GM18868 (cell line): Measurements from ENCODE around the gene NRCAM.

Experiments
- ATAC-seq: cut with Tn5 transposase; IDR thresholded peaks from one replicate; pipeline ENCODE4 v1.9.1; 2021; ENCODE audit warnings: mild to moderate bottlenecking, moderate library complexity; ENCODE audit not compliant: unreplicated experiment

Gene NRCAM

DNA sequence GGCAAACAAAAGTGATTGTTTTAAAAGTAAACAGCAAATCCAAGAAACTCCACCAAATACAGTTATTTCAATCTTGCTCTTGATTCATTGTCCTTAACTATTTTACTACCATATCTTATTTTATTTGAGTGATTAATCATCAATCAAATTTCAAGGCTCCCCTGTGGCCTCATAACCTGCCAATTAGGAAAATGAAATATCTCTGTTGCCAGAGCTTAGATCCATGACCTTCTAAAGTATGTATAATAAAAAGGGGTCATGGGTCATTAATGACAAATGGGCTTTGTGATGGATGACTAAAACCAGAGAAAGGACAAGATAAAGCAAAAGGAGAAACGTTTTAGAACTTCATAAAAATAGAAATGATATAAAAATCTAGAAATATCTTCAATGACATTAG, 28.5 kb downstream of the NRCAM start:
- ATAC-seq = no peak

DNA sequence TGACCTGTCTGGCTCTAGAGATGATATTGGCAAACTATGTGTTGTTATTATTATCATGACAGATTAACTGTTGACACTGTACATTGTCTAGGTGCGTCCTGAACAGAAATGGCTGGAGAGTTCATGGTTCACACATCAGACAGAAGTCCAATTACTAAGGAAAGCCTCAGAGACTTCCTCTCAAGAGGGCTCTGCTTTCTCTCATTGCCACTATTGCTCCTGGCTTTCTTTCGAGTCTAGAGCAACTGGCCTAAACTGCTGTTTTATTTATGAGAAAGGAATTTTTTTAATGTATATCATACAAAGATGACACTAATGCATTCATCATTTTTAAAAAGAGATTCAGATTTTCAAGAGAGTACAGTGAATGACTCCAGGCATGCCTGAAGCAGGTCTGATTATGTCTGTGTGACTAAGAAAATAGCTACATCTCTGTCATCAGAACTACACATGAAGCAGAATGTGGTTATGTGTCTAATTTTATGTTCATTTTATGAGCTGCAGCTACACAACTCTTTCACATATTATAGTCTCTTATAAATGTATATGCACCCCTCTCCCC, 30.4 kb downstream of the NRCAM start:
- ATAC-seq = no peak

DNA sequence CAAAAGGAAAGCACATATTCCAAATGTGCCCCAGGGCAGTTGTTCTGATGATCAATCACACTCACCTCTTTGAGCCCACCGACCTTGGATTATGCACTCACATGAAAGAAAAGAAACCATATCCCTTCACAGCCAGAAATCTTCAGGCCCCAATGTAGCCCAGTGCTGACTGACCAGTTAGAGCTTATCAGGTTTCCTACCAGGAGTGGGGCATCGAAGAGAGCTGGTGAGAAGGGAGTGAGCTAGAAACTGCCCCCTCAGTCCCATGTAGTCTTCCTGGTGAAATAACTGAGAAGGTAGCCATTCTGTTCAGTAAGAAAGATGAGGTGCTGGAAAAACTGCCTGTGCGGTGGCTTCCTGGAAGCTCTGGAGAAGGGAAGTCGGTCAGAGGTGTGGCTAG, 32.2 kb downstream of the NRCAM start:
- no peak for ATAC-seq

DNA sequence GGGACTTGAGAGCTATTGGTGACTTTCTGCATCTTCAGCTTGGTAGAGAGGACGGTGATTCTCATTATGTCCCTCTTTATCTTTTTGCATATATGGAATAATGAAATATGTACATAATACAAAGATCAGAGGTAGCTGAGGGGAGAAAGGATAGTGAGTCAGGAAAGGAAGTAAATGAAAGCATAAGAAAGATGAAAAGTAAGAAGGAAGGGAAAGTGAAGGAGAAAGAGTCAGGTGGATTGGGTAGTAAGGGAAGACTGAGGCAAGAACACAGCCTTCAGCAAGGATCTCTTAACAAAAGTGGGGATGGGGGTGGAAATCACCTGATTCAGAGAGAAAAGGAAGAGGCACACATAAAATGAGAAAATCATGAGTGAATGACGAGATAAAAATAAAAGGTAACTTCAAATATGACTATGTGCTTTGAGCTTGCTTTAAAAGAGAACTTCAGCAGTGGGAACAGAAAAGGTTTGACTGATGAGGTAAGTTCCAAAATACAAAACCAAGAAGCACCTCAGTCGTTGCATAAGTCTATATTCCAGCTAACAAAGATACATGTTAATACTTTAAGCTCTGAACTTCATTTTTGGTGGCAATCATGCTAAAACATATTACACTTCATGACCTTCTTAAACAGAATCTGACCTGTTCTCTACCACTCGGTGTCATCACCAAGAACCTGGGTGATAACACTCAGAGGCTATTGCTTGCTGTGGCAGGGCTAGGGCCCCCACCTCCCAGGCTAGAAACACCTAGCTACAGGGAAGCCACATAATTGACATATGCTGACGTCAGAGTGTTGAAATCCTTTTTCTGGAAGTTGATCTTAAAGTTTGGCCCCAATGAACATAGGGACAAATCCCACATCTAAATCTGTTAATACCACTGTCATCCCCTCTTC, 32.9 kb downstream of the NRCAM start:
- ATAC-seq = peak; percentile 44

DNA sequence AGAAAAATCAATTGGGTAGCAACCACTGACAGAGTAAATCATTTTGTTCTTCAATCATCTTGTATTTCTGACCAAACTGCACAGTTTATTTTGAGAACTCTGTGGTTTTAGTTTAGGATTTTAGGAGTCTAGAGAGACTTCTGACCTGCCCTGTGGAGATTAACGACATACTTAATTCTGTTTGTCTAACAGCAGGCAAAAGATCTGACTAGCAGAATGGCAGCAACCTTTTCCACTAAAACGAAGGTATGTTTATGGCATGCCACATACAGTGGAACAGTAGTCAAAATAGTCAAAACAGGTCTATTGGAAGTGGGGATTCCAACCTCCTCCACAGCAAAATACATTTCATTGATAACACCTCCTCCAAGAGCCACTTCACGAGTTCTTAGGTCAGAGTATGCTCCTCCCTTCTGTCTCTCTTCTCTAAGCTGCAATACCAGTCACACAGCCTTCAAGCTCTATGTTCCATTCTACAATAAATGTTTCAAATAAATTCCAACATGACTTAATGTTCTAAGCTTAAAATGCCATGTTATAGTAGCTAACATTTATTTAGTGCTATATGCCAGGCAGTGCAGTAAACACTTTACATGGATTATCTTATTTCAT, 34.4 kb downstream of the NRCAM start:
- ATAC-seq = no peak

DNA sequence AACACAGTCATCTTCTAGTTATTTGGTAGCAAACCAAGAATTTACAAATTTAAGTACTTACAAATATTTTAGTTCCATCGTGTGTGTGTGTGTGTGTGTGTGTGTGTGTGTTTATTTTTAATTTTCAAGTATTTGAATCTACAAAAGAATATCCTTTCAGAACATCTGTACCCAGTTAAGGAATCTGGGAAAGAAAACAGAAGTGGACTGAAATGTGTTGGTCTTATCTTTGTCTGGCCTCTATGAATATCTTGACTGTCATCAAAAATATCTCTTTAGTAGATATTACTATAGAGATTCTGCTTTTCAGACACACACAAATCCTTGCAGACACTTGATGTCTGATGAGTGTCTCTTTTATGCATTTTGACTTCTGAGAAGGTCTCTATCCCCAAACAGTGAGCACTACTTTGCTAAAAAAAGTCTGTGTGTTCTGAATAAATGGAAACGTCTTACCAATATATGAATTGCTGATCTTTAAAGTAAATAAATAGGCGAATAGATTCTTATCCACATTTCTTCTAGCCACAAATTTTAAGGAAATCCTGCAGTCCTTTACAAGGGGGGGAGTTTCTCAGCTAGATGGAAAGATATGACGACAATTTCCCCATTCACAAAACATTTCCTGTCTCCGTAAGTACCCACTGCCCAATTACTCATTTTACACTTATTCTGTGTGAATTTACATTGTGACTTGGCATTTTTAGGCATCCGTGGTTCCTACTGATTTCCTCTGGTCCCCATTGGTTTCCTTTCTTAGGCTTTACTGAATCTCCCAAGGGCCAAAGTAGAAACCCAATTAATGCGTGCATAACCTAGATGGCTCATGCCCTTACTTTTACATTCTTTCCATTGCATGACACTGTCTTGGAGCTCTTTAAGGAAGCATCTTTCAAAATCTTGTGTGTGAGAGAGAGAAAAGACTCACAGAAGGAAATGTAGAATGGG, 36.0 kb downstream of the NRCAM start:
- ATAC-seq = no peak

DNA sequence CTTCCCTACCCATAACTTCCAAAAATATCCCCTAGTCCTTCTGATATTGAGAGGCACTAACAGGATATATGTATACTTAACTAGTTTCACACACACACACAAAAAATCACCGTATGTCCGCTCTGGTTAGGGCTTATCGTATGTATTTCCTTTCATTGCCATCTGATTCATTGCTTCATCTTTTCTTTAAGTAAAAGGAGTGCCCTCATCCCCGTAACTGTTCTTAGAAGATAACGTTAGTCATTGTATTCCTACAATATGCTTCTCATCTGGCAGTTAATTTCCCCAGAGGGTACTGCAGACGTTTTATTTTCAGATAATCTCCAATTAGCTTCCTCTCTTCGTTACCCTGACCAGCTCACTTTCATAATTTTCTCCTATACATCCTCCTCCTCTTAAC, 37.3 kb downstream of the NRCAM start:
- ATAC-seq = no peak

DNA sequence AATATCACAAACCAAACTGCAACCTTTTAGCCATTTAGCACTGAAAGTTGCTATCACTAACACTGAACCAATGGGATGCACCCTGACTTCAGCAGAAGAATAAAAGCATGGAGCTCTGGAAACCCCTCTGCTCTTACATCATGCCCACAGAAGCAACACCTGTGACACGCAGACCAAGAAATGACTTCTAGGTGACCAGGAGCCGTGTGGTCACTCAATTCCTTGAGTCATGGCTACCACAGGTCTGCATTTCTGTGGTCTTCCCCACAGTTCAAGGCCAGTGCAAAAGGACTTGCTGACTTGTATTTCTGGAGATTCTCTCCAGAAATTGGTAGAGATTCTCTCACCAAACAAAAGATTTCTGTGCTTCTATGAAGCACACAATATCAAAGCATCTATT, 38.3 kb downstream of the NRCAM start:
- no peak for ATAC-seq

DNA sequence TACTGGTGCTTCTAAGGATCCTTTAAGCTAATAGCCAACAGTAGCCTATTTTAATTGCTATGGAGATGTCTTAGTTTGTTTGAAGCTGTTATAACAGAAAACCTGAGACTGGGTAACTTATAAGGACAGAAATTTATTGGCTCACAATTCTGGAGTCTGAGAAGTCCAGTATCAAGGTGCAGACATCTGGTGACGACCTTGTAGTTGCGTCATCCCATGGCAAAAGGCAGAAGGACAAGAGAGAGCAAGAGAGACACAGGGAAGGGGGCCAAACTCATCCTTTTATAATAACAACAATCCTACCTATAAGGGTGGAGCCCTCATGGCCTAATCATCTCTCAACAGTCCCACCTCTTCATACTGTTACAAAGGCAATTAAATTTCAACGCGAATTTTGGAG, 39.1 kb downstream of the NRCAM start:
- no peak for ATAC-seq

DNA sequence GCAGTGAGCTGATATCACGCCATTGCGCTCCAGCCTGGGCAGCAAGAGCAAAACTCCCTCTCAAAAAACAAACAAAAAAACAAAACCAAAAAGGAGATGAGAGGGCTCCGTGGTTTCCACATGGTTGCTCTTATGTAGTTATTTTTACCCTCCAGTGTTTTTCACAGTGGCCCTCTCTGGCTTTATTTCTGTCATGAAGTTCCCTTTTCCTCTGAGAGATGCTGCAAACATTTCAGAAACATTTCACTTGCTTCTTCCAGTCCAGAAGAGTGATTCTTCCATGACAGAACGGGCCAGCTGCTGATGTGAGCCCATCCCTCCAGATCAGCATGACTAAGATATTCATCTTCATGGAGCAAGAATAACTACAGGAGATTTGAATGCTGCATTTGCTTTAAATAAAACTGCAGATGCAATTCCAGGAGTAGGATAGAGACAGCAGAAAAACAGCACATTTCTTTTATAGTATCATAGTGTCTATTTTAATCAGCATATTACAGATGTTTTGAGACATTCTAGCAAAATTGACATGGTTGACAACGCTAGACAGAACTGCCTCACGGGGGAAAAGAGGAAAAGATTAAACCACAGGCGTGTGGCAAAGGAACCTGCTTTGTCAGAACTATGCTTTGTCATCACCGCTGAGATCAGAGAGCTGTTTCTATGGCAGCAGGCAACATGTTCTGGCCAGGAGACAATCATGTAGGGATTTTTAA, 40.3 kb downstream of the NRCAM start:
- ATAC-seq = peak; percentile 85

DNA sequence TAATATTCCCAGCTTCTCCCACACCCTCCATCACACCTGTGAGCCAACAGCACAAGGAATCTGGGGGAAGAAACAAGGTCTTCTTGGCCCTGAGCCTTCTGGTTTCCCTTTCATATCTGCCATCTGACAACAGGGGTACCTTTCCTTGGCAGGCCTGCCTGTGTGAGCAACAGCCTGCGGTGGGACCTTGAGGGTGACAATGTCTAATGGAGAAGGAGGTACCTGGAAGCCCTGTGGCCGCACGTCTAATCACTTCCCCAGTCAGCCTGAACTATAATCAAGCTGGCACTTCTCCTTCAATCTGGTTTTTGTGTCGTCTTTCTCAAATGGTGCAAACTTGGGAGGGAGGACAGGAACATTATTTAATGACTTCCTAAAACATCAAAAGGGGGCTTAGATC, 41.2 kb downstream of the NRCAM start:
- no peak for ATAC-seq

DNA sequence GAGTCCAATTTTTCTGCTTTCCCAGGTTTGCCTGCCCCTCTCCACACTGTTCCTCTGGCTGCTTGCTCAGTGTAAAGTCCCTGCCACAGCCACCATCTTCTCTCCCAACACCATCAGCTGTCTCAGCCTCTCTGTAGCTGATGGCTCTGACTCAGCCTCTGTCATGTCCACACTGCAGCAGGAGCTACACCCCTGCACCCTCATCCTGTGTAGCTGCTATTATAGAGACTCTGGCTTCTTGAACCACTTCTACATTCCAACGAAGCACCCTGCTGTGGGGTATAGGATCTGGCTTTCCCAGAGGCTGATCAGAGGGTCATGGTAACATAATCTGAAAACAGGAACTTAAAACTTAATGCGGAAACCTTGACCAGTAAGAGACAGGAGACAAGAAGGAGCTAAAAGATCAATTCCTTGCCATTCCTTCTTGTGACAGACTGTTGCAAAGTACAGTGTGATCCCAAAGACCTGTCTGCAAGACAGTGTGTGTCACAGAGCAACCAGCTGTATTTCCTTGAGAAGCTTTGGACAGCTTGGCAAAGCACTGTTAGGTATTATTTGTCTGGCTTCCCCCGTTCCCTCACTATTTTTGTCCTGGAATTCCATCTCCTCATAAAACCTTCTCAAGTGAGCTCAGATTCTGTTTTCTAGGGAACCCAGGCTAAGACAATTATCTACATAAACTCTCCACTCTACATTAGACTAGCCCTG, 42.3 kb downstream of the NRCAM start:
- ATAC-seq = peak; percentile 25

DNA sequence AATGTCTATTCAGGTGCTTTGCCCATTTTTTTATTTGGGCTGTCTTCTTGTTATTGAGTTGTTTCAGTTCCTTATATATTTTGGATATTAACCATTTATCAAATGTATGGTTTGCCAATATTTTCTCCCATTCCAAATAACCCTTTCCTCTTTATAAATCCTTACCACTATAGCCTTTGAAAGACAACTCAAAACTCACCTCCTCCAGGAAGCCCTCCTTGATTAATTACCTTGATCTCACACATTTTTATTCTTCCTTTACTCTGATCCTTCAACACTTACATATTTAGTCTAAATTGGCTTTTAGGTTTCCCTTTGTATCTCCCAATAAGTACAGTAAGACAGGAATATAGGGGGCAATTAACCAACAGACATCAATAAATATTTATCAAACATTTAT, 42.9 kb downstream of the NRCAM start:
- ATAC-seq = no peak

DNA sequence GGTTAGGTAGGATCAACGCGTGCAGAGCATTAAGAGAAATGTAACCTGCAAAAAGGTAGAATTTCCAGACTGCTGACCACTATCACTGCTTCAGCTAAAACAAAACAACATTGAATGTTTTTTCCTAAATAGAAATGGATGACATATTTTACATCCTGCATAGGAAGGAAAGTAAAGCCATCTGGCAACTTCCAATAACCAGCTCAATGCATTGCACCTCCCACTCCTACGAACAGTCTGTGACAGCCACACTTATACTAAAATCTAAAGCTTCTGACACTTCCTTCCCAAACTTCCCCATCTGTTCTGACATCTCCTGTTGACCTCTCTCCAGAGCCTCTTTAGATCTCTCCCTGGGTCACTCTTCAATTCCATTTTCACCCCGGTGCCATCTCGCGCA, 47.1 kb downstream of the NRCAM start:
- ATAC-seq = no peak

DNA sequence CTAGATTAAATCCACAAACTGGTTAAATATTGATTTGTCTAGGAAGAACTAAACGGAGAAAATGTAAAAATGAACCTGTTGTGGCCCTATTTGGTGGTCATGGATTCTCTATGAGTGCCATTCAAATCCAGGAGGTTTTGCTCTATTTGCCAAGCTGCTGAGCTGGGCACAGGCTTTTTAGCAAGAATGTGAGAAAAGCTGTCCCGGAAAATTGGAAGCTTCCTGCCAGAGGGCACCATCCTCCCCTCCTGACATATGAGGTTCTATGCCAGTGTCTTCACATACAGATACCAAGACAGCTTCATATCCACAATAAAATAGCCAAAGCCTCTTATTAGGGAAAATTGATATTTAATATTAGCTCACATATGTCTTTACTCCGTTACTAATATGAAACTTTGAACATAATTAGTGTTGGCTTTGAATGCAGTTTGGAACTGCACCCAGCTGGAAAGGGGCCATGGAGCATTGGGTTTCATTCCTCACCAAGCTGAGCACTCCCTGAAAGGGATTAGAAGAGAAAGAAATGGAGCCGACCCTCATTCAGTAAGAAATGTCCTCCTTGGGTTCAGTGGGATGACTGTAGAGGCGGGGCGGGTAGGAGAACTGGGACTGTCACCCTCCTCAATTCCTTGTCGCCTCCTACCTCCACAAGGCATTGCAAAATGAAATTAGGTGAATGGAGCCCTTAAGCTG, 47.8 kb downstream of the NRCAM start:
- no peak for ATAC-seq

DNA sequence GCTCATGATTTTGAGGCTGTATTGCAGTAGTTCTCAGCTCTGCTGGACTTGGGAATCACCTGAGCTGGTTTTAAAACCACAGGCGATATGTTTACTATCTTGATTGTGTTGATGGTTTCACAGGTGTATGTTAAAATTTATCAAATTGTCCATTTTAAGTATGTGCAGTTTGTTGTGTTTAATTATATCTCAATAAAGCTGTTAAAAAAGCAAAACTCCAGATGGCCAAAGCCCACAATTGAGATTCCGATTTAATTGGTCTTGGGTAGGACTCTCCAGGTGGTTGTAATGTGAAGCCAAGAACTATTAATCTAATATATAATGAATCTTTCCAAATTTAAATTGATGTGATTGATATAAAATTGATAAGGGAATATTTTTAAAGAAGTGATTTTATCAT, 48.6 kb downstream of the NRCAM start:
- no peak for ATAC-seq

DNA sequence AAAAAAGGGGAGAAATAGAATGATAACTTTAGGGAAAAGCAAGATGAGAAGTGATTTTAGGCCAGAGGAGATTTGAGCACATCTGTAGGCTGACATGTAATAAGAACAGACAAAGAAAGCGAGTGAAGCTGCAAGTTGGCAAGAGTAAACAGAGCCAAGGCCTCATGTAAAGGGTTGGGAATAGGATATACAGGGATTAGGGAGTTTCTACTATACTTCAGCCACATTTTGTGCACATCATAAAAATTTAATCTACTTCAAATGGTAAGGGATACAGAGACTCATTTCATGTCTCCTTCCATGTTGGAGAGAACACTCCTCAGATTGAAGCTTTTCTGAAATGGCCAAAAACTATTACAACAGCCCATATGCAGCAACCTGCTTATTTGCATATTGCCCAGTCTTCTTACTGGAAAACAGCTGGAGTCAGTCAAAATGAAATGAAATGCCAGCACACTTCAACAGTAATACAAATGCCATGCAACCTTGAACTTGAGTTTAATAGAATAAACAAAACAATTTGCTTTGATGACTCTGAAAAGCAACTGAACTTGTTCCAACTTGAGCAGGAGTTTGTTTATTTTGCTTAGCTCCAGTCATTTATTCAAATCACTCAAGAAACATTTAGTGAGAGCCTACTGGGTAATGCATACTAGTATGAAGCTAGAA, 49.9 kb downstream of the NRCAM start:
- ATAC-seq = no peak

DNA sequence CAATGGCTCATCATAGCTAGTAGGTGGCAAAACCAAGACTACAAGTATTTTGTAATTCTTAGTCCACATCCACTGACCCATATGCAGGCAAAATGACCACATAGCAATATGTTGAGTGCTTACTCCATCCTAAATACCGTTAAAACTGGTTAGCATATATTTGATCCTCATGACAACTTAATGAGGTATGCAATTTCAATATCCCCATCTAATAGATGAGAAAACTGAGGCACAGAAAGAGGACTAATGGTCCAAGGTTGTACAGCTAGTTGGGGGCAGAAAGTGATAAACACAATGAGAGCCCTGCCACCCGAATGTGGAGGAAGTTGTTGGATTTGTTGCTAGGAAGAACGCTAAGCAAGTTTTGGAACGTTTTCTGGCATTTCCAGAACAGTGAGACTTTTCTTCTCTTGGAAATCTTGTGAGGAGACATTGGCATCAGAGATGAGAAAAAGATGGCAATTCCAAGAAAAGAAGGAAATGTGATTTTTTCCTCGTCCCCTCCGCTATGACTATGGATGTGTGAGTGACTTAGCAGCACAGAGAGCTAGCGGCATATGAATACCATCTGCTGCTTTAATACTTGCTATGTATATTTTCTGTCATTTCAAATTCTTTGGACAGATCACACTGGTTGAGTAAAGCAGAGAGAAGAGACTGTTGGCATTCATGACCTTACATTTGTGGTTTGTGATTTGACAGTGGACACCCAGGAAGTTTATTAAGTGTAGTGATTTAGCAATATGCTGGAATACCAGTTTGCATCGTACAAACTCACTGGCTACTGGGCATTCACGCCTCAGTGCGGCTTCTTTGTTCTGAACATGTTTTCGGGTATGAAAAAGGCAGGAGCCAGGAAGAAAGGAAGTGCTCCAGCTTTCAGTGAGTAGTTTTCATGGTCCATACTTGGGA, 51.5 kb downstream of the NRCAM start:
- no peak for ATAC-seq
